IMR-90 (cell line): ENCODE results near the gene CD300LG.

ENCODE experiments used
- CEBPB ChIP-seq: IDR thresholded peaks from 2 replicates; pipeline ENCODE4 v1.6.1; 2012; ENCODE audit warnings: low read depth, low read length, improper control_type of control experiment
- CHD1 ChIP-seq: IDR thresholded peaks from 2 replicates; pipeline ENCODE4 v1.6.1; 2012; ENCODE audit warnings: low read depth, low read length, improper control_type of control experiment
- MAFK ChIP-seq: IDR thresholded peaks from 2 replicates; pipeline ENCODE4 v1.6.1; 2012; ENCODE audit warnings: low read depth, low read length, improper control_type of control experiment
- POLR2A ChIP-seq: IDR thresholded peaks from 2 replicates; pipeline ENCODE4 v1.6.1; 2012; ENCODE audit warnings: mild to moderate bottlenecking, low read depth, low read length
- RAD21 ChIP-seq: IDR thresholded peaks from 2 replicates; pipeline ENCODE4 v1.6.1; 2012; ENCODE audit warnings: low read length, improper control_type of control experiment
- RFX5 ChIP-seq: IDR thresholded peaks from 2 replicates; pipeline ENCODE4 v1.8.0; 2012; ENCODE audit warnings: low read depth, mild to moderate bottlenecking, low read length, moderate library complexity
- TF ChIP-seq, protein P1 (sequence below): conservative IDR thresholded peaks from 2 replicates; pipeline ENCODE4 v1.5.1; 2012; ENCODE audit warnings: mild to moderate bottlenecking, low read depth, low read length, improper control_type of control experiment
- TF ChIP-seq, protein P2 (sequence below): fragments of 150-350 bp; IDR thresholded peaks from 2 replicates; pipeline ENCODE4 v1.6.1; 2016; ENCODE audit warnings: low read depth, mild to moderate bottlenecking, low read length, moderate library complexity, borderline replicate concordance
- TF ChIP-seq, protein P3 (sequence below): fragments of 150-350 bp; IDR thresholded peaks from 2 replicates; pipeline ENCODE4 v1.6.1; 2017; ENCODE audit warnings: mild to moderate bottlenecking, antibody characterized with exemption, low read length, low read depth

DNA sequence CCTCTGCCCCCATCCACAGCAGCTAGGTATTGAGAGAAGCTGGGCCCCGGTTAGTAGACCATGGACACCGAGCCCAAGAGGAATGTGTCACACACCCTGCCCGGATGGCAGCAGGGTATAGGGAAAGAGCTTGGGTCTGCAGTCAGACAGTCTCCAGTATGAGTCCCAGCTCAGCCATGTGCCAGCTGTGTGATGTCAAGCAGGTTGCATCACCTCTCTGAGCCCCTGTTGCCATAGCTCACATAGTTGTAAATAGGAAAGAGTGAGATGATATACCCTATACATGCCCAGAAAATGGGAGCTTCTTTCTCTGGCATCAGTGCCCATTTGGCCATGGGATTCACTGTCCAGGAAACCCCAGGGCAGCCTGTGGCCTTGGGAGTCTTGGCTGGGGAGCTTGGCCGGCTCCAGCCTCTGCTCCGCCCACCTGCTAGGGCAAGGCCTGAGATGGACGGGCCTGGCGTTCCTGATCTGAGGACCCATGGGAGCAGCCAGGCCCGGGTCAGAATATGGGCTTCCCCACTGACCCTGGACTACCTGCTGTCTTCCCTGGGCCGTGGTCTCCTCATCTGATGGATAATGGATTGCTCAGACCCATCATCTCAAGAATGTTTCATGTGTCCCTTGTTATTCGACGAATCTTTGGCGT is 13.2 kb downstream of the CD300LG start:
- no peak for TF ChIP-seq POLR2A
- TF ChIP-seq, protein P1, sequence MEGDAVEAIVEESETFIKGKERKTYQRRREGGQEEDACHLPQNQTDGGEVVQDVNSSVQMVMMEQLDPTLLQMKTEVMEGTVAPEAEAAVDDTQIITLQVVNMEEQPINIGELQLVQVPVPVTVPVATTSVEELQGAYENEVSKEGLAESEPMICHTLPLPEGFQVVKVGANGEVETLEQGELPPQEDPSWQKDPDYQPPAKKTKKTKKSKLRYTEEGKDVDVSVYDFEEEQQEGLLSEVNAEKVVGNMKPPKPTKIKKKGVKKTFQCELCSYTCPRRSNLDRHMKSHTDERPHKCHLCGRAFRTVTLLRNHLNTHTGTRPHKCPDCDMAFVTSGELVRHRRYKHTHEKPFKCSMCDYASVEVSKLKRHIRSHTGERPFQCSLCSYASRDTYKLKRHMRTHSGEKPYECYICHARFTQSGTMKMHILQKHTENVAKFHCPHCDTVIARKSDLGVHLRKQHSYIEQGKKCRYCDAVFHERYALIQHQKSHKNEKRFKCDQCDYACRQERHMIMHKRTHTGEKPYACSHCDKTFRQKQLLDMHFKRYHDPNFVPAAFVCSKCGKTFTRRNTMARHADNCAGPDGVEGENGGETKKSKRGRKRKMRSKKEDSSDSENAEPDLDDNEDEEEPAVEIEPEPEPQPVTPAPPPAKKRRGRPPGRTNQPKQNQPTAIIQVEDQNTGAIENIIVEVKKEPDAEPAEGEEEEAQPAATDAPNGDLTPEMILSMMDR, result no peak
- peak; percentile 76 for TF ChIP-seq CEBPB
- TF ChIP-seq, protein P2, sequence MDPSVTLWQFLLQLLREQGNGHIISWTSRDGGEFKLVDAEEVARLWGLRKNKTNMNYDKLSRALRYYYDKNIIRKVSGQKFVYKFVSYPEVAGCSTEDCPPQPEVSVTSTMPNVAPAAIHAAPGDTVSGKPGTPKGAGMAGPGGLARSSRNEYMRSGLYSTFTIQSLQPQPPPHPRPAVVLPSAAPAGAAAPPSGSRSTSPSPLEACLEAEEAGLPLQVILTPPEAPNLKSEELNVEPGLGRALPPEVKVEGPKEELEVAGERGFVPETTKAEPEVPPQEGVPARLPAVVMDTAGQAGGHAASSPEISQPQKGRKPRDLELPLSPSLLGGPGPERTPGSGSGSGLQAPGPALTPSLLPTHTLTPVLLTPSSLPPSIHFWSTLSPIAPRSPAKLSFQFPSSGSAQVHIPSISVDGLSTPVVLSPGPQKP, result no peak
- no peak for TF ChIP-seq RAD21
- TF ChIP-seq RFX5, result no peak
- TF ChIP-seq, protein P3, sequence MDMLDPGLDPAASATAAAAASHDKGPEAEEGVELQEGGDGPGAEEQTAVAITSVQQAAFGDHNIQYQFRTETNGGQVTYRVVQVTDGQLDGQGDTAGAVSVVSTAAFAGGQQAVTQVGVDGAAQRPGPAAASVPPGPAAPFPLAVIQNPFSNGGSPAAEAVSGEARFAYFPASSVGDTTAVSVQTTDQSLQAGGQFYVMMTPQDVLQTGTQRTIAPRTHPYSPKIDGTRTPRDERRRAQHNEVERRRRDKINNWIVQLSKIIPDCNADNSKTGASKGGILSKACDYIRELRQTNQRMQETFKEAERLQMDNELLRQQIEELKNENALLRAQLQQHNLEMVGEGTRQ, result no peak
- TF ChIP-seq CHD1, result no peak
- no peak for TF ChIP-seq MAFK
